HUDEP-2 (cell line): Measurements from ENCODE around the gene ZNF497.
"Not testable (repeated sequence)": the region's sequence is repeated elsewhere in the genome, so short reads cannot be mapped to it uniquely, and the experiment has no call there.

Source experiments
- DNase-seq, 76 experiments: peaks; one replicate each; lab custom pipeline; 2025; ENCODE audit not compliant: unreplicated experiment in 76 of 76; lab: John Stamatoyannopoulos, UW

ZNF497 gene

GRCh38 chr19:58350871-58351557 is 11.5 kb downstream of the ZNF497 start:
- no peak for DNase-seq

DNA sequence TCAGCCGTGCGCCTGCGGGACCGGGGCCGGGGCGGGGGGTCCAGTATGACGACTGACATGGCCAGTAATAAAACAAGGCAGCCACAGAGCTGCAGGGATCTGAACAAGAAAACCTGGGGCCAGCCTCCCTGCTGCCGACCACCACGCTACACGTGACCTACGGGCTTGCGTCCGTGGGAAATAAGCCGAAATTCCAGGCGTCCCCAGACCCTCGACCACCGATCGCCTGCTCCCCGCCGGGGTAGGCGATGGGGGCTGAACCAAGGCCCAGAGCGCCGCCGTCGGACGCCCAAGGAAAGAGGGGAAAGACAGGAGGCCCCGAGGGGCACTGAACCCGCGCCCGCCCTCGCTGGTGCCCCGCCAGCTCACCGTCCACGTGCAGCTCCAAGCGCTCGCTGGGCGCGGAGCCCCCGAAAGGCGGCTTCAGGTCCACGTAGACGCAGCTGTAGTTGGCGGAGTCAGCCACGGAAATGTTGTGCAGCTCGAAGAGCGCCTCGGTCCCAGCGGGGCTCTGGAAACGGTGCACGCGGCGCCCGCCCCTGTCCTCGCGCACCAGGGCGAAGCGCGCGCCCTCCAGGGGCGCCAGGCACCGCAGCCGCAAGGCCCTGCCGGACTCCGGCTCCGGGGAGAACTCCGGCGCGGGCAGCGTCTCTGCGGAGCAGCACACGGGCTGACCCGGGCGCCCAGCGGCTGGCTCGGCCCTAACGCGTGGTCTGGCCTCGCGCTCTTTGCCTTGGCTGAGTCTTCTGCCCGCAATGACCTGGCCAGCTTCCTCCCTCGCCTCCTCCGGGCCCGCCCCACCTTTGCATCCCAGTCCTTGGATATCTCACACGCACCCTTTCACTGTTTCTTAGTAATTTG is 12.3 kb downstream of the ZNF497 start:
- no peak for DNase-seq

GRCh38 chr19:58349590-58349989 is 13.0 kb downstream of the ZNF497 start:
- no peak for DNase-seq

DNA sequence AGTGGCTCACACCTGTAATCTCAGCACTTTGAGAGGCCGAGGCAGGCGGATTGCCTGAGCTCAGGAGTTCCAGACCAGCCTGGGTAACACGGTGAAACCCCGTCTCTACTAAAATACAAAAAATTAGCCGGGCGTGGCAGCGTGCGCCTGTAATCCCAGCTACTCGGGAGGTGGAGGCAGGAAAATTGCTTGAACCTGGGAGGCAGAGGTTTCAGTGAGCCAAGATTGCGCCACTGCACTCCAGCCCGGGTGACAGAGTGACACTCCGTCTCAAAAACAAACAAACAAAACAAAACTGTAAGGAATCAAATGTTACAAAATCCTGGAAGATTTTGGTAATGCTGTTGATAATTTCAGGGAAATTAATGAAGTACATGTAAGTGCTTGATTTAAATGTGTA is 14.5 kb downstream of the ZNF497 start:
- not testable (repeated sequence) for DNase-seq

- DNase-seq = peak in 1 of 76 experiments; percentile 16
Observed at GRCh38 chr19:58346961-58347929, 15.3 kb downstream of the ZNF497 start.

DNA sequence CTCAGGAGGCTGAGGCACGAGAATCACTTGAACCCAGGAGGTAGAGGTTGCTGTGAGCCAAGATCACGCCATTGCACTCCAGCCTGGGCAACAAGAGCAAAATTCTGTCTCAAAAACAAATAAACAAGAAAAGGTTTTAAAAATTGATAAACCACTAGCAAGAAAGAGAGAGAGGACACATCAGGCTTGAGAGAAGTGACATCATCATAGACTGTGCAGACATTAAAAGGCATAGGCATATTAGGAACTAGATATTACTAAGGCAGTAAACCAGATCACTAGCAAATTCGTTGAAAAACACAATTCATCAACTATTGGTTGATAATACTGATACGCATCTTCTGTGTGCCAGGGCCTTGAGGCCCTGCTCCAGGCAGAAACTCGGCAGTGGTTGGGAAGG is 17.0 kb downstream of the ZNF497 start:
- DNase-seq = no peak

DNA sequence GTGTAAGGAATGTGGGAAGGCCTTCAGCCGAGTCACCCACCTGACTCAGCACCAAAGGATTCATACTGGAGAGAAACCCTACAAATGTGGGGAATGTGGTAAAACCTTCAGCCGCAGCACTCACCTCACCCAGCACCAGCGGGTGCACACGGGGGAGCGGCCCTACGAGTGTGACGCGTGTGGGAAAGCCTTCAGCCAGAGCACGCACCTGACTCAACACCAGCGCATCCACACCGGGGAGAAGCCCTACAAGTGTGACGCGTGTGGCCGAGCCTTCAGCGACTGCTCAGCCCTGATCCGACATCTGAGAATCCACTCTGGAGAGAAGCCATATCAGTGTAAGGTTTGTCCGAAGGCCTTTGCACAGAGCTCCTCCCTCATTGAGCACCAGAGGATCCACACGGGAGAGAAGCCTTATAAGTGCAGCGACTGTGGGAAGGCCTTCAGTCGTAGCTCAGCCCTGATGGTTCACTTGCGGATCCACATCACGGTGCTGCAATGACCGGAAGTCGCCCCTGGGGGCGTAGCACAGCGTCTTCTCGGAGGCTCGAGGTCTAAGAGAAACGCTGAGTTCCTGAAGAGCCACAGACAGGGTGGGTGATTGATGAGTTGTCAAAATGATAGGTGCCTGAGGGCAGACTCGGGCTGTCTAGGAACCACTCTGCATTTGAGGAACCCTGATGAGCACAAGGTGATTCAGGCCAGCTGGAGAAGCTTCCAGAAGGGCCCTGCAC is 23.6 kb downstream of the ZNF497 start:
- no peak for DNase-seq

DNA sequence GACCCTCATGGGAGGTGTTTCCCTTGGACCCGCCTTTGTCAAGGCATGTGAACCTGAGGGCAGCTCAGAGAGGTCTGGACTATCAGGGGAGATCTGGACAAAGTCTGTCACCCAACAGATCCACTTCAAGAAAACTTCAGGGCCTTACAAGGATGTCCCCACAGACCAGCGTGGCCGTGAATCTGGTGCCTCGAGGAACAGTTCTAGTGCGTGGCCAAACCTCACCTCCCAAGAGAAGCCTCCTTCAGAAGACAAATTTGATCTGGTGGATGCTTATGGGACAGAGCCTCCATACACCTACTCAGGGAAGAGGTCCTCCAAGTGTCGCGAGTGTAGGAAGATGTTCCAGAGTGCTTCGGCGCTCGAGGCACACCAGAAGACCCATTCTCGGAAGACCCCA is 24.2 kb downstream of the ZNF497 start:
- no peak for DNase-seq

DNA sequence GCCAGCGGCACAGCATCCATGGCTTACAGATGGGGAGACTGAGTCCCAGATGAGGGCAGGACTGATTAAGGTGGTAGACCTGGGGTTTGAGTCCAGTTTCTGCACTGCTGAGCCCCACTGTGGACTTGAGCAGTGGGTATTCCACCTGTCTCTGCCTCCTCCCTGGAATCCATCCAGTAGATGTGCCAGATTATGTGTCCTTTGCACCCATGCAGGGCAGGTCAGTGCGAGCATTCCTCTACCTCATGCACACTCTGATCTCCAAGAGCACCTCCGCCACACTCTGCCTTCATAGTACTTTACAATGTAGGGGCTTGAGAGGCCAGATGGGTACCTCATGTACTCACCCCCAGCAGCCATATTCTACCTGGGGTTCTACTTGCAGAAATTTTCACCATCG is 25.7 kb downstream of the ZNF497 start:
- no peak for DNase-seq

DNA sequence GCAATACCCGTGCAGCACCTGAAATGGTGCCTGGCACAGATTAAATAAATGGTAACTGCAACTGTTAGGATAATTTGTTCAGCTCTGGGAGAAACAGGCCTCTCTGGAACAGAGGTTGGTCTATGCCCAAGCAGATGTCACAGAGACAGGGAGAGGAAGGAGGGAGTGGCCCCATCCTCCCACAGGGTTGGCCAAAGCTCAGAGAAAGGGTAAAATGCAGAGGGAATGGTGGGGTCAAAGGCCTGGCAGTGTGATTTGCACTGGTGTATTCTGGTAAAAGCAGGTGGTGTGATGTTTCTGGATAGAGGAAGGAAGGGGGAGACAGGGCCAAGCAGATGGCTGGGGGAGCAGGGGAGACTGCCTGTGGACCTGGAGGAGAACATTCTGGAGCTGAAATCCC is 26.3 kb downstream of the ZNF497 start:
- DNase-seq = no peak

GRCh38 chr19:58335630-58336029 is 26.9 kb downstream of the ZNF497 start:
- no peak for DNase-seq

GRCh38 chr19:58334691-58335249 is 27.8 kb downstream of the ZNF497 start:
- DNase-seq = no peak

GRCh38 chr19:58332697-58333096 is 29.9 kb downstream of the ZNF497 start:
- no peak for DNase-seq

GRCh38 chr19:58330458-58330857 is 32.1 kb downstream of the ZNF497 start:
- DNase-seq = peak in 17 of 76 experiments; percentile 6 to 45 (median 24)

DNA sequence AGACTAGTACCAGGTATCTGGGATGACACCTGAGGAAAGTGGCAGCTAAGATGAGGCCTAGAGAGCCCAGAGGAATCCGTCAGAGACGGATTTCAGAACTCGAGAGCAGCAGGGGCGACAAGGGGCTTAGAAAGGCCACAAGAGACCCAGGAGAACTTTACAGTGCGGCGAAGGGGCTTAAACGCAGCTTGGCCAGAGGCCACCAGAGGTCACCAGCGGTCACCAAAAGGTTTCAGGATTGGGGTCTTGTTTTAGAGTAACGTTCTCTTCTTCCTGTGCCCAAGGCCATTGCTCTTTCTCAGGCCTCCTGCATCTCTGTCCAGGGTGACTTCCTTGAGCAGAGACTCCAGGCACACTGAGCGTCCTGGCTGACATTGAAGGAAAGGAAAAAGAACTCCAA is 33.6 kb downstream of the ZNF497 start:
- DNase-seq = peak in 8 of 76 experiments; percentile 4 to 18 (median 10)

- DNase-seq = peak; percentile 48 to 98 (median 94)
Observed at GRCh38 chr19:58326914-58327726, 35.4 kb downstream of the ZNF497 start, which contains the start of gene ZSCAN22. Gene ZSCAN22 (plus strand): TSS chr19:58326994. CDS start chr19:58334803, 7,809 bp downstream.

DNA sequence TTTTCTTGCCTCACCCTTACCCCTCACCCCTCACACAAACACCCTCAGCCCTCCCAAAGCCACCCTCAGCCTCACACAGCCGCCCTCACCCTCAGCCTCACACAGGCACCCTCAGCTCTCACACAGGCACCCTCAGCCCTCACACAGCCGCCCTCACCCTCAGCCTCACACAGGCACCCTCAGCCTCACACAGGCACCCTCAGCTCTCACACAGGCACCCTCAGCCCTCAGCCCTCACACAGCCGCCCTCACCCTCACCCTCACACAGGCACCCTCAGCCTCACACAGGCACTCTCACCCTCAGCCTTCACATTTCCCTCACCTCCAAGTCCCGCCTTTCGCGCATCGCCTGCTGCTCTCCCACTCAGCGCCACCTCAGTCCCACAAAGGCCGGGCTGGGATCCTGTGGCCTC is 36.0 kb downstream of the ZNF497 start:
- peak in 1 of 76 experiments; percentile 97 for DNase-seq

- no peak for DNase-seq
Observed at GRCh38 chr19:58325311-58326022, 37.1 kb downstream of the ZNF497 start.
